Ovary (tissue), 9 donors: ENCODE data around the gene RUFY4. TPM values are rescaled to one million over a fixed set of nuclear protein-coding genes. Genes with fewer than 3 reads are reported as not detected.

Experiments used
- DNase-seq, 5 donors: peaks; one replicate each; pipeline ENCODE4 v3.0.0-alpha.2; 2019 to 2020
- H3K27ac ChIP-seq, 2 donors: fragments of 200-600 bp; one replicate each; pipeline versions ENCODE4 v1.5.1 to v1.8.0; 2019 to 2022
- H3K27me3 ChIP-seq: fragments of 200-600 bp; one replicate; pipeline ENCODE4 v1.8.0; 2022
- H3K36me3 ChIP-seq: fragments of 200-600 bp; sonication (generic); one replicate; pipeline ENCODE4 v1.5.1; 2019
- H3K4me1 ChIP-seq: one replicate; pipeline ENCODE4 v1.8.1; 2013; ENCODE audit warnings: mild to moderate bottlenecking, moderate library complexity; ENCODE audit not compliant: insufficient read depth
- H3K4me3 ChIP-seq: fragments of 200-600 bp; sonication (generic); one replicate; pipeline ENCODE4 v1.5.1; 2017
- H3K9me3 ChIP-seq, 2 donors: fragments of 200-600 bp in 1 of 2; sonication (generic) in 1 of 2; one replicate each; pipeline versions ENCODE4 v1.5.1 to v1.8.1; 2013 to 2019; ENCODE audit warnings: mild to moderate bottlenecking in 1 of 2, moderate library complexity in 1 of 2
- CTCF ChIP-seq, 3 donors: fragments of 450-650 bp in 2 of 3; fragments of 200-600 bp in 1 of 3; IDR thresholded peaks; one replicate each; pipeline versions ENCODE4 v1.5.1 to v1.8.0; 2016 to 2022; ENCODE audit warnings: antibody characterized with exemption in 3 of 3, mild to moderate bottlenecking in 1 of 3
- EP300 ChIP-seq: sonication (generic); formaldehyde crosslinking; IDR thresholded peaks from one replicate; pipeline ENCODE4 v1.6.1; 2017; ENCODE audit warnings: antibody characterized with exemption
- POLR2A ChIP-seq: fragments of 450-650 bp; IDR thresholded peaks from one replicate; pipeline ENCODE4 v1.6.1; 2017; ENCODE audit warnings: antibody characterized with exemption, mild to moderate bottlenecking, moderate library complexity
- WGBS, 3 donors: extraction: QIAGEN DNeasy Blood & Tissue Kit in 1 of 3; methylation state at CpG; one replicate each; pipeline versions ENCODE4 v1.1.5 to v1.1.7; 2013 to 2017; 5-methylcytosine and 5-hydroxymethylcytosine counted together
- intact Hi-C, 4 donors: fragments of 100-400 bp; cut with DNase I; formaldehyde crosslinking; loops; one replicate each; pipeline versions ENCODE4 v1.11.0 to v1.15.1; 2022 to 2023
- polyA plus RNA-seq, 2 donors: library from polyadenylated mRNA; stranded (reverse); fragments of 200-250 nt in 1 of 2; fragments of 350-450 nt in 1 of 2; fragmentation: Illumina TruSeq in 1 of 2; extraction: RNeasy Lipid Tissue Mini Kit (QIAGEN cat#74804) in 1 of 2; gene quantifications; one replicate each; pipeline ENCODE4 v1.2.3, GENCODE V29; 2013 to 2014
- total RNA-seq, 7 donors: library from RNA; depleted of rRNA in 2 of 7; stranded (reverse); fragments of >200 nt in 2 of 7; fragmentation: NEBNext Ultra II Directional in 3 of 7; extraction: Animal tissue kit (Norgen Biotek cat#: 25700) in 3 of 7; gene quantifications; one replicate each; pipeline versions ENCODE4 v1.1.0 to v1.2.4, GENCODE V29; 2016 to 2023
- donor health status: DM: no; HTN: no; CAD: no; lungs with moderate emphysema.
- donor health status: DM: no; HTN: no; CAD: no.
- donor health status: Bipolar disorder and iron deficiency.
- donor health status: DM: yes; HTN: yes; CAD: no.
- donor health status: DM: no; HTN: no; CAD: no.
- donor health status: DM: yes; HTN: yes; CAD: no.

RUFY4 gene
- total and polyA plus RNA-seq, 9 donors, result 0.10 to 0.97 (median 0.57) TPM; not detected in 4

DNA sequence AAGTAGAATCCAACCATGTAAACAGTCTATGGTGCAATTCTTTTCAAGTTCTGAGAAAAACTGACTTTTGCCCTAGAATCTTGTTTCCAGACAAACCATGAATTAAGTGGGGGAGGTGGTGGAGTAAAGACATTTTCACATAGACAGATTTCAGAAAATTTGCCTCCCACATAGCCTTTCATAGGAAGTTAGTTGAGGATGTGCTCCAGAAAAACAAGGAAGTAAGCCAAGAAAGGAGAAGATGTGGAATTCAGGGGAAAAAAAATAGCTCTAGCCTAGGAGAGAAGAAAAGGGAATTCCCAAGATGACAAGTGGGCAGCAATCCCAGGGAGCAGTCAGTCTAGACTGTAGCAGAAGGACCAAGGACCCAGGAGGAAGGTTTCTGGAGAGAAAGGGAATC lies 17.4 kb downstream of the RUFY4 start:
- Histone ChIP-seq H3K36me3 (no peaks in the 10 kb centered on the region), H3K4me1 (no peaks in the 10 kb centered on the region), H3K4me3 (no peak overlapping the region), H3K27ac (no peak overlapping the region), H3K9me3 (no peaks in the 10 kb centered on the region), H3K27me3 (no peaks in the 10 kb centered on the region)
- intact Hi-C loops, result no loop called here
- no peak for DNase-seq
- TF ChIP-seq EP300 (no peak), CTCF (IDR thresholded peaks at IDR 0.05) (no peak), POLR2A (no peak)

DNA sequence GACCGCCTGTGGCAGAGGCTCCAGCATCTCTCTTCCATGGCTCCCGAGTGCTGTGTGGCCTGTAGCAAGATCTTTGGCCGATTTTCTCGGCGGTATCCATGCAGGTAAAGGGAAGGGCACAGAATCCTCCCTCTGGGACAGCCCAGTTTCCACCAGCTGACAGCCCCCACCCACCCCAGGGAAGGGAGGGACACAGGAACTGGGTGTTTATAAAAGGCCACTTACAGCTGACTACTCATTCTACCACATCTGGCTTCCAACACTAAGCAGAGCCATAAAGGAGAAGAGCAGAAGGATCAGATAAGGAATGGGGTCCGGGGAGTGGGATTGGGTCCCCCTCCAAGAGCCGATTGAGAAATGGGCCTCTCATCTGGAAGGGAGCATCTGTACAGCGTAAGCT lies 20.2 kb downstream of the RUFY4 start:
- WGBS, 3 donors, result 74 to 87% (median 82%) methylated on average over 8 of the region's 8 CpGs
- no peaks in the 10 kb centered on the region for H3K4me1 ChIP-seq
- no peaks in the 10 kb centered on the region for H3K27me3 ChIP-seq
- intact Hi-C loops, result no loop called here
- H3K27ac ChIP-seq, result no peak overlapping the region
- no peak for DNase-seq
- no peak overlapping the region for H3K4me3 ChIP-seq
- TF ChIP-seq CTCF (IDR thresholded peaks at IDR 0.05) (no peak), POLR2A (no peak), EP300 (no peak)
- no peaks in the 10 kb centered on the region for H3K36me3 ChIP-seq
- H3K9me3 ChIP-seq, result no peaks in the 10 kb centered on the region

GRCh38 chr2:218091746-218092145 lies 22.7 kb downstream of the RUFY4 start:
- no peaks in the 10 kb centered on the region for H3K36me3 ChIP-seq
- no peaks in the 10 kb centered on the region for H3K27me3 ChIP-seq
- H3K27ac ChIP-seq, result no peak overlapping the region
- H3K9me3 ChIP-seq, result no peaks in the 10 kb centered on the region
- WGBS, 3 donors, result 85 to 94% (median 91%) methylated on average over 3 of the region's 3 CpGs
- TF ChIP-seq POLR2A (no peak), CTCF (IDR thresholded peaks at IDR 0.05) (no peak), EP300 (no peak)
- H3K4me1 ChIP-seq, result peaks cover 2% of the 10 kb centered on the region
- no peak for DNase-seq
- intact Hi-C loops, result no loop called here
- H3K4me3 ChIP-seq, result no peak overlapping the region

DNA sequence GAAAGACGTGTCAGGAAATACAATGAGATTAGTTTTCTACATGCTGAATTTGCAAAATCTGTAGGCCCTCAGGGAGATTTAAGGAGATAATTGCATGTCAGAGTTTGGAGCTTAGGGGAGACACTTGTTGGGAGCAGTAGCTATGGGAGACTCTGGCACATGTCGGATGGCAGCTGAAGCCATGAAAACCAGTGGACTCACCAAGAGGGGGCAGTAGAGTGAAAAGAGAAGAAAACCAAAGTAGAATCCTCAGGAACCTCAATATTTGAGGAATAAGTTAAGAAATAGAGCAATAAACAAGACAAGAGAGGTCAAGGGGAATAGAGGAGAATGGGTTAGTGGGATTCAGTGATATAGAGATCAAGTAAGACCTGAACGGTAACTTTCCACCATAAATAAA lies 24.8 kb downstream of the RUFY4 start:
- DNase-seq, result no peak
- no peaks in the 10 kb centered on the region for H3K27me3 ChIP-seq
- intact Hi-C loops, result no loop called here
- H3K4me3 ChIP-seq, result no peak overlapping the region
- no peaks in the 10 kb centered on the region for H3K9me3 ChIP-seq
- H3K4me1 ChIP-seq, result peaks cover 2% of the 10 kb centered on the region
- TF ChIP-seq CTCF (IDR thresholded peaks at IDR 0.05) (no peak), EP300 (no peak), POLR2A (no peak)
- H3K36me3 ChIP-seq, result no peaks in the 10 kb centered on the region
- WGBS, 3 donors, result 86 to 89% (median 87%) methylated on average over 3 of the region's 3 CpGs
- H3K27ac ChIP-seq, result no peak overlapping the region

DNA sequence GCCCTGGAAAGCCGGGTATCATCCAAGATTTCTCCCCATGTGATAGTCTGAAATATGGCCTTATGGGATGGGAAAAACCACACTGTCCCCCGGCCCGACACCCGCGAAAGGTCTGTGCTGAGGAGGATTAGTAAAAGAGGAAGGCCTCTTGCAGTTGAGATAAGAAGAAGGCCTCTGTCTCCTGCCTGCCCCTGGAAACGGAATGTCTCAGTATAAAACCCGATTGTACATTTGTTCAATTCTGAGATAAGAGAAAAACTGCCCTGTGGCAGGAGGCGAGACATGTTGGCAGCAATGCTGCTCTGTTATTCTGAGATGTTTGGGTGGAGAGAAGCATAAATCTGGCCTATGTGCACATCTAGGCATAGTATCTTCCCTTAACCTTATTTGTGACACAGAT lies 26.8 kb downstream of the RUFY4 start:
- intact Hi-C loops, result no loop called here
- no peak for TF ChIP-seq EP300
- TF ChIP-seq CTCF (IDR thresholded peaks at IDR 0.05), result no peak
- no peak for TF ChIP-seq POLR2A
- 23 to 24% (median 23%) methylated on average over 8 of the region's 8 CpGs for WGBS, 3 donors

More for the DNA sequence above, 26.8 kb downstream of the RUFY4 start:
- Histone ChIP-seq H3K27ac (peak overlapping the region in 1 of 2 donors; percentile 11), H3K27me3 (no peaks in the 10 kb centered on the region), H3K4me3 (no peak overlapping the region), H3K4me1 (peaks cover 2% of the 10 kb centered on the region), H3K9me3 (no peaks in the 10 kb centered on the region), H3K36me3 (no peaks in the 10 kb centered on the region)
- no peak for DNase-seq
